ENCODE measurements around the gene PHACTR2. TPM values are rescaled to one million over a fixed set of nuclear protein-coding genes. Genes with fewer than 3 reads are reported as not detected.

The PHACTR2 gene
- total RNA-seq, 1 donor from 2014 or later = 71.0 TPM

DNA sequence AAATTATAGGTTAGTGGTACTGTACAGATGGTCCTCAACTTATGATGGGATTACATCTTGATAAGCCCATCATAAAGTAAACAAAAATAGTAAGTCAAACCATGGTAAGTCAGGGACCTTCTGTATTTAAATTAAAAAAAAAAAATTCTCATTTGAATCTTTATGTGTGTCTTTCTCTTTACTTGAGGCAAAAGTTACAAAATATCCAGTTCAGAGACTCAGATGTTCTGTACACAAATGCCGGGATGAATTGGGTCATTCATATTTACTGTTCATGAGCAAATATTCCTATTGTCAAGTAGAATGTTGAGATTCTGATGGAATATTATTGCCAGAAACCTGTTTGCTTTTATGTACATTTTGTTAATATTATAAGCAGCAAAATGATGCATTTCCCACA lies 13.4 kb downstream of the PHACTR2 start:
- H3K27me3 ChIP-seq (ENCODE audit: low read depth) = no peaks in the 10 kb centered on the region
- peaks cover 91% of the 10 kb centered on the region for H3K4me1 ChIP-seq
- no peaks in the 10 kb centered on the region for H3K9me3 ChIP-seq (replicated peaks)
- DNase-seq = no peak
- H3K27ac ChIP-seq (replicated peaks) = peak overlapping the region; percentile 40
- TF ChIP-seq, protein P1, sequence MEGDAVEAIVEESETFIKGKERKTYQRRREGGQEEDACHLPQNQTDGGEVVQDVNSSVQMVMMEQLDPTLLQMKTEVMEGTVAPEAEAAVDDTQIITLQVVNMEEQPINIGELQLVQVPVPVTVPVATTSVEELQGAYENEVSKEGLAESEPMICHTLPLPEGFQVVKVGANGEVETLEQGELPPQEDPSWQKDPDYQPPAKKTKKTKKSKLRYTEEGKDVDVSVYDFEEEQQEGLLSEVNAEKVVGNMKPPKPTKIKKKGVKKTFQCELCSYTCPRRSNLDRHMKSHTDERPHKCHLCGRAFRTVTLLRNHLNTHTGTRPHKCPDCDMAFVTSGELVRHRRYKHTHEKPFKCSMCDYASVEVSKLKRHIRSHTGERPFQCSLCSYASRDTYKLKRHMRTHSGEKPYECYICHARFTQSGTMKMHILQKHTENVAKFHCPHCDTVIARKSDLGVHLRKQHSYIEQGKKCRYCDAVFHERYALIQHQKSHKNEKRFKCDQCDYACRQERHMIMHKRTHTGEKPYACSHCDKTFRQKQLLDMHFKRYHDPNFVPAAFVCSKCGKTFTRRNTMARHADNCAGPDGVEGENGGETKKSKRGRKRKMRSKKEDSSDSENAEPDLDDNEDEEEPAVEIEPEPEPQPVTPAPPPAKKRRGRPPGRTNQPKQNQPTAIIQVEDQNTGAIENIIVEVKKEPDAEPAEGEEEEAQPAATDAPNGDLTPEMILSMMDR (IDR thresholded peaks at IDR 0.05; ENCODE audit: borderline replicate concordance) = no peak
- no peaks in the 10 kb centered on the region for H3K36me3 ChIP-seq
- no peak overlapping the region for H3K4me3 ChIP-seq
- intact Hi-C loops (cut with micrococcal nuclease) = loop anchor here (10.0 kb wide), 1 partner anchor 54 kb away; no protein-coding TSS in a partner anchor

DNA sequence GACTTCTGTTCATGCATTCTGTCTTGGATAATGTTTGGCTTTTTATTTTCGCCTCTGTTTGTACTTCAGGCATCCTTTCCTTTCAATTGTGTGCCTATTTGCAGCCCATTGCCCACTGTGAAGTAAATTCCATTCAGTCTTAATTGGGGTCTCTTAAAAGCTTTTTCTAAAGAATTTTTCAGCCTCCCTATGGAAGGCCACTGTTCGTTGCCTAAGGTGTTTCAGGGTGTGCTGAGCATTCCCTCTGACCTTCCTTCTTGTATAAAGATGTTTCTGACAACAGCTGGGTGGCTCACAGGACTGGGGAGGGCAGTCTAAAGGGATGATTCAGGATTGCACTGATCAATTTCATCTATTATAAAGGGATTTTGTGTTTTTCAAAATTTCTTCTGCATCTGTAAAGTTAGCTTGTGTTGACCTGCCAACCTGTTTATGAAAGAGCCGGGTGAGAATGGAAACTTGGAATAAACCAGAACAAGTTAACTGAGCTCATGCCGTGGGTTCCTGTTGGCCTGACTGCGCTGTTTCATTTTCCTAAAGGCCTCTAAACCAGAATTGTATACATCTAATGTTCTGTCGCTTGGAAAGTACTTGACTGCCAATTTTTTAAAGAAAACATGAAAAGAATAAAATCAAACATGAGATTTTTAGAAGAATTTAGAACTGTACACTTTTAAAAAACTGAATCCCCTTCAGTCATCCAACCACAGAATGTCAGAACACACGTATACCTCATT lies 14.3 kb downstream of the PHACTR2 start:
- intact Hi-C loops (cut with micrococcal nuclease) = loop anchor here (10.0 kb wide), 1 partner anchor 53 kb away; no protein-coding TSS in a partner anchor

DNA sequence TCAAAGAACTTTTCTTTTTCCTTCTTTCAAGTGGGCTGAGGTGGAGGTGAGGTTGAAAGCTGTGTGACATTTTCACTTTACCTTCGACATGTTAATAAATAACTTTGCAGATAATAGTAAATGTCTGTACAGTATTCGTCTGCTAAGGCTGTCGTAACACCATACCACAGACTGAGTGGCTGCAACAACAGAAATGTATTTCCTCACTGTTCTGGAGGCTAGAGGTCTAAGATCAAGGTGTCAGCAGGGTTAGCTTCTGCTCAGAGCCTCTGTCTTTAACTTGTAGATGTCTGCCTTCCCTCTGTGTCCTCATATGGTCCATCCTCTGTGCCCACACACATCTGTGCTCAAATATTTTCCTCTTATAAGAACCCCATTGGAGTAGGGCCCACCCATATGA lies 14.9 kb downstream of the PHACTR2 start:
- DNase-seq = no peak
- Histone ChIP-seq H3K4me1 (peaks cover 94% of the 10 kb centered on the region), H3K9me3 (replicated peaks) (no peaks in the 10 kb centered on the region), H3K27ac (replicated peaks) (peak overlapping the region; percentile 40), H3K27me3 (ENCODE audit: low read depth) (no peaks in the 10 kb centered on the region), H3K4me3 (peak overlapping the region; percentile 18), H3K36me3 (no peaks in the 10 kb centered on the region)
- TF ChIP-seq, protein P1 (IDR thresholded peaks at IDR 0.05; ENCODE audit: borderline replicate concordance) = no peak
- intact Hi-C loops (cut with micrococcal nuclease) = loop anchor here (10.0 kb wide), 1 partner anchor 52 kb away; no protein-coding TSS in a partner anchor

More for the DNA sequence above, 14.3 kb downstream of the PHACTR2 start:
- Histone ChIP-seq H3K27ac (replicated peaks) (peak overlapping the region; percentile 40), H3K4me1 (peaks cover 94% of the 10 kb centered on the region), H3K4me3 (peak overlapping the region; percentile 18), H3K27me3 (ENCODE audit: low read depth) (no peaks in the 10 kb centered on the region), H3K36me3 (no peaks in the 10 kb centered on the region), H3K9me3 (replicated peaks) (no peaks in the 10 kb centered on the region)
- DNase-seq = no peak
- TF ChIP-seq, protein P1 (IDR thresholded peaks at IDR 0.05; ENCODE audit: borderline replicate concordance) = no peak

DNA sequence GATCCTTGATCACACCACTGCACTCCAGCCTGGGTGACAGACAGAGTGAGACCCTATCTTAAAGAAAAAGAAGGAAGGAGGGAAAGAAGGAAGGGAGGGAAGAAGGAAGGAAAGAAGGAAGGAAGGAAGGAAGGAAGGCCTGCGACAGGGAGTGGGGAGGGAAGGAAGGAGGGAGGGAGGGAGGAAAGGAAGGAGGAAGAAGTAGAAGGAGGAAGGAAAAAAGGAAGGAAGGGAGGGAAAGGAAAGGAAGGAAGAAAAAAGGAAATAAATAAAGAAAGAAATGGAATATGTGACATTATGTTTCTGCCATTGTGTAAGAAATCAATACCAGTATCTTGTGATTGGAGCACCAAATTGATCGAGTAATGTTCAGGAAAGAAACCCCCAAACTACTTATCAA lies 16.2 kb downstream of the PHACTR2 start:
- DNase-seq = no peak
- no peaks in the 10 kb centered on the region for H3K36me3 ChIP-seq
- peak overlapping the region; percentile 64 for H3K27ac ChIP-seq (replicated peaks)
- peaks cover 94% of the 10 kb centered on the region for H3K4me1 ChIP-seq
- no peak overlapping the region for H3K4me3 ChIP-seq
- TF ChIP-seq, protein P1 (IDR thresholded peaks at IDR 0.05; ENCODE audit: borderline replicate concordance) = no peak
- H3K9me3 ChIP-seq (replicated peaks) = no peaks in the 10 kb centered on the region
- H3K27me3 ChIP-seq (ENCODE audit: low read depth) = no peaks in the 10 kb centered on the region
- intact Hi-C loops (cut with micrococcal nuclease) = loop anchor here (10.0 kb wide), 1 partner anchor 51 kb away; no protein-coding TSS in a partner anchor

DNA sequence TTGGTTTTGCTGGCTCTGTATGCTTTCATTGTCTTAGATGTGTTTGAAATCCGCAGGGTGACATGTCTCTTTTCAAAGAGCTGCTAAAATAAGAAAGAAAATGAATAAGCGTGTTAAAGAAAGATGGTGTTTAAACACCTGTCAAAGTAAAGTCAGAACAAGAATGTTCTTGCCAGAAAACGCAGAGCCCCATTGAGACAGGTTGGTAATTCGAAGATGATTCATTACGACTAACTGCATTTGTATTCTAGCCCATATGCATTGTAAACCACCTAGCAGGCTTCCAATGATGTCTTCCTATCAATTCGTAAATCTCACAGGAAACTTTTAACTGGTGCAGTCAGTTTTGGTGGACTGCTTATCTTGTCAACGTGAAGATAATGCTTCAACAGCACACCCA lies 16.8 kb downstream of the PHACTR2 start:
- Histone ChIP-seq H3K27ac (replicated peaks) (peak overlapping the region; percentile 64), H3K9me3 (replicated peaks) (no peaks in the 10 kb centered on the region), H3K27me3 (ENCODE audit: low read depth) (no peaks in the 10 kb centered on the region), H3K4me3 (no peak overlapping the region), H3K36me3 (no peaks in the 10 kb centered on the region), H3K4me1 (peaks cover 96% of the 10 kb centered on the region)
- no peak for DNase-seq
- intact Hi-C loops (cut with micrococcal nuclease) = loop anchor here (10.0 kb wide), 1 partner anchor 50 kb away; no protein-coding TSS in a partner anchor
- TF ChIP-seq, protein P1 (IDR thresholded peaks at IDR 0.05; ENCODE audit: borderline replicate concordance) = no peak

Measured in left ventricle myocardium inferior (tissue), 1 donor.